MM.1S (cell line): ENCODE measurements around the gene WDR74.

Source experiments
- DNase-seq: peaks from one replicate; pipeline ENCODE4 v3.0.0-alpha.2; 2015
- H2AFZ ChIP-seq: fragments of 300-600 bp; sonication (generic); 2 replicates; pipeline ENCODE4 v1.6.0; 2016; ENCODE audit warnings: antibody characterized with exemption, low read length
- H3F3A ChIP-seq: fragments of 300-600 bp; sonication (generic); 2 replicates; pipeline ENCODE4 v1.6.1; 2016; ENCODE audit warnings: mild to moderate bottlenecking, antibody characterized with exemption, low read length, moderate library complexity, mixed read lengths; ENCODE audit not compliant: insufficient read depth
- H3K27ac ChIP-seq: fragments of 300-600 bp; sonication (generic); 2 replicates; pipeline ENCODE4 v1.5.1; 2016; ENCODE audit warnings: mild to moderate bottlenecking, low read length
- H3K27me3 ChIP-seq: fragments of 300-600 bp; sonication (generic); replicated peaks from 2 replicates; pipeline ENCODE4 v1.6.0; 2016; ENCODE audit warnings: low read length; ENCODE audit not compliant: insufficient read depth
- H3K36me3 ChIP-seq: fragments of 300-600 bp; sonication (generic); replicated peaks from 2 replicates; pipeline ENCODE4 v1.6.1; 2016; ENCODE audit warnings: mild to moderate bottlenecking, low read length, mixed read lengths; ENCODE audit not compliant: insufficient read depth
- H3K4me1 ChIP-seq: fragments of 300-600 bp; sonication (generic); 2 replicates; pipeline ENCODE4 v1.6.1; 2016; ENCODE audit warnings: low read length, mixed read lengths
- H3K4me2 ChIP-seq: fragments of 300-600 bp; sonication (generic); 2 replicates; pipeline ENCODE4 v1.6.0; 2016; ENCODE audit warnings: low read depth, low read length
- H3K4me3 ChIP-seq: fragments of 300-600 bp; sonication (generic); 2 replicates; pipeline ENCODE4 v1.5.1; 2016; ENCODE audit warnings: low read length, mixed read lengths
- H3K79me2 ChIP-seq: fragments of 300-600 bp; sonication (generic); 2 replicates; pipeline ENCODE4 v1.6.1; 2016; ENCODE audit warnings: mixed run types, low read length, mixed read lengths
- H3K9ac ChIP-seq: fragments of 300-600 bp; sonication (generic); 2 replicates; pipeline ENCODE4 v1.6.1; 2016; ENCODE audit warnings: low read length, mixed read lengths
- H3K9me2 ChIP-seq: fragments of 300-600 bp; sonication (generic); replicated peaks from 2 replicates; pipeline ENCODE4 v1.6.1; 2016; ENCODE audit warnings: mild to moderate bottlenecking, low read length, mixed read lengths; ENCODE audit not compliant: insufficient read depth
- H3K9me3 ChIP-seq: fragments of 300-600 bp; sonication (generic); replicated peaks from 2 replicates; pipeline ENCODE4 v1.6.1; 2016; ENCODE audit warnings: mild to moderate bottlenecking, low read length, mixed read lengths; ENCODE audit not compliant: insufficient read depth
- H4K20me1 ChIP-seq: fragments of 300-600 bp; sonication (generic); 2 replicates; pipeline ENCODE4 v1.6.1; 2016; ENCODE audit warnings: mild to moderate bottlenecking, low read length, moderate library complexity, mixed read lengths; ENCODE audit not compliant: insufficient read depth
- CTCF ChIP-seq: fragments of 300-600 bp; sonication (generic); IDR thresholded peaks from 2 replicates; pipeline ENCODE4 v1.5.1; 2016; ENCODE audit warnings: antibody characterized with exemption, low read length, mixed read lengths
- EZH2 ChIP-seq: fragments of 300-600 bp; sonication (generic); optimal IDR thresholded peaks from 2 replicates; pipeline ENCODE3; 2017; ENCODE audit warnings: low read depth, mild to moderate bottlenecking, antibody characterized with exemption, low read length, mixed read lengths
- EZH2phosphoT487 ChIP-seq: fragments of 300-600 bp; sonication (generic); IDR thresholded peaks from 2 replicates; pipeline ENCODE4 v1.6.1; 2018; ENCODE audit warnings: antibody characterized with exemption, low read length

The WDR74 gene

GRCh38 chr11:62801071-62801470 is 38.3 kb downstream of the WDR74 start:
- Histone ChIP-seq H3K79me2 (peaks cover 33% of the 10 kb centered on the region), H3K4me2 (no peak overlapping the region), H4K20me1 (no peaks in the 10 kb centered on the region), H3K9me3 (no peaks in the 10 kb centered on the region), H3K27me3 (no peaks in the 10 kb centered on the region), H3K4me1 (peaks cover 9% of the 10 kb centered on the region), H3K4me3 (no peak overlapping the region), H2AFZ (no peak overlapping the region), H3K9ac (no peak overlapping the region), H3K27ac (no peak overlapping the region), H3F3A (peaks cover 5% of the 10 kb centered on the region), H3K9me2 (no peaks in the 10 kb centered on the region), H3K36me3 (peaks cover 21% of the 10 kb centered on the region)
- no peak for DNase-seq
- no peak for TF ChIP-seq EZH2phosphoT487
- TF ChIP-seq CTCF: no peak
- TF ChIP-seq EZH2: no peak

- no peak overlapping the region for H3K4me2 ChIP-seq
- DNase-seq: no peak
- peaks cover 28% of the 10 kb centered on the region for H3K79me2 ChIP-seq
- H3K9me2 ChIP-seq: no peaks in the 10 kb centered on the region
- no peak overlapping the region for H3K27ac ChIP-seq
- no peaks in the 10 kb centered on the region for H3K27me3 ChIP-seq
- H3K9me3 ChIP-seq: no peaks in the 10 kb centered on the region
- no peak overlapping the region for H3K4me3 ChIP-seq
- 0 out of 2 replicates have a peak, but pooled peaks cover 8% of the 10 kb centered on the region for H3K4me1 ChIP-seq
- H3F3A ChIP-seq: no peaks in the 10 kb centered on the region
- H3K9ac ChIP-seq: no peak overlapping the region
- H2AFZ ChIP-seq: no peak overlapping the region
- TF ChIP-seq EZH2 (no peak), CTCF (no peak), EZH2phosphoT487 (no peak)
- peaks cover 23% of the 10 kb centered on the region for H3K36me3 ChIP-seq
- no peaks in the 10 kb centered on the region for H4K20me1 ChIP-seq
Observed at GRCh38 chr11:62799486-62799885, 39.9 kb downstream of the WDR74 start.

- no peak overlapping the region for H3K27ac ChIP-seq
- no peak overlapping the region for H3K9ac ChIP-seq
- no peak for DNase-seq
- H3K9me2 ChIP-seq: no peaks in the 10 kb centered on the region
- peaks cover 9% of the 10 kb centered on the region for H3K4me1 ChIP-seq
- H3F3A ChIP-seq: peaks cover 10% of the 10 kb centered on the region; the same call in 1 of the 2 replicates
- no peaks in the 10 kb centered on the region for H4K20me1 ChIP-seq
- H3K4me3 ChIP-seq: no peak overlapping the region
- peaks cover 10% of the 10 kb centered on the region for H3K79me2 ChIP-seq
- no peaks in the 10 kb centered on the region for H3K9me3 ChIP-seq
- no peak overlapping the region for H3K4me2 ChIP-seq
- no peak for TF ChIP-seq EZH2phosphoT487
- no peak for TF ChIP-seq CTCF
- no peak for TF ChIP-seq EZH2
- H2AFZ ChIP-seq: no peak overlapping the region
- no peaks in the 10 kb centered on the region for H3K27me3 ChIP-seq
- H3K36me3 ChIP-seq: peaks cover 14% of the 10 kb centered on the region; the same call in 1 of the 2 replicates
Observed at GRCh38 chr11:62796281-62796680, 43.1 kb downstream of the WDR74 start.
